Measurements from ENCODE around the gene MBD3L2. TPM values are rescaled to one million over a fixed set of nuclear protein-coding genes. Genes with fewer than 3 reads are reported as not detected.
A peak's percentile ranks its signal among the peaks of the same experiment; 100 is the strongest.
"Not testable (repeated sequence)": the region's sequence is repeated elsewhere in the genome, so short reads cannot be mapped to it uniquely, and the experiment has no call there.

The MBD3L2 gene
- total RNA-seq, 2 experiments from 2014 or later: not detected

- H3K27ac Mint-ChIP-seq; H3K4me3 Mint-ChIP-seq; H3K9me3 Mint-ChIP-seq; CTCF ChIA-PET; H3K27me3 Mint-ChIP-seq; DNase-seq; POLR2A ChIA-PET; H3K36me3 Mint-ChIP-seq (ENCODE audit: low read depth); H3K4me1 Mint-ChIP-seq: not testable (repeated sequence)
Measured at GRCh38 chr19:7040079-7040478, 9.0 kb upstream of the MBD3L2 start, which contains the start of gene MBD3L4. MBD3L4 (minus strand) TSS chr19:7040179; CDS start chr19:7040144, 35 bp downstream.

GRCh38 chr19:7041563-7041962, 7.6 kb upstream of the MBD3L2 start:
- CTCF ChIA-PET; H3K9me3 Mint-ChIP-seq; POLR2A ChIA-PET; H3K4me3 Mint-ChIP-seq; H3K36me3 Mint-ChIP-seq (ENCODE audit: low read depth); H3K27me3 Mint-ChIP-seq; H3K4me1 Mint-ChIP-seq; H3K27ac Mint-ChIP-seq; DNase-seq: not testable (repeated sequence)

- H3K27me3 Mint-ChIP-seq; H3K9me3 Mint-ChIP-seq; CTCF ChIA-PET; DNase-seq; H3K4me1 Mint-ChIP-seq; H3K36me3 Mint-ChIP-seq (ENCODE audit: low read depth); H3K4me3 Mint-ChIP-seq; H3K27ac Mint-ChIP-seq; POLR2A ChIA-PET: not testable (repeated sequence)
Measured at GRCh38 chr19:7051421-7051820, 2.3 kb downstream of the MBD3L2 start.

GRCh38 chr19:7052896-7053295, 3.8 kb downstream of the MBD3L2 start:
- H3K27ac Mint-ChIP-seq; POLR2A ChIA-PET; H3K9me3 Mint-ChIP-seq; H3K4me3 Mint-ChIP-seq; CTCF ChIA-PET; DNase-seq; H3K36me3 Mint-ChIP-seq (ENCODE audit: low read depth); H3K27me3 Mint-ChIP-seq; H3K4me1 Mint-ChIP-seq: not testable (repeated sequence)

- POLR2A ChIA-PET; H3K4me3 Mint-ChIP-seq; H3K36me3 Mint-ChIP-seq (ENCODE audit: low read depth); DNase-seq; H3K27me3 Mint-ChIP-seq; H3K27ac Mint-ChIP-seq; H3K4me1 Mint-ChIP-seq; CTCF ChIA-PET; H3K9me3 Mint-ChIP-seq: not testable (repeated sequence)
Measured at GRCh38 chr19:7054635-7055368, 5.7 kb downstream of the MBD3L2 start.

GRCh38 chr19:7055679-7056078, 6.6 kb downstream of the MBD3L2 start:
- DNase-seq; H3K4me3 Mint-ChIP-seq; H3K27ac Mint-ChIP-seq; H3K36me3 Mint-ChIP-seq (ENCODE audit: low read depth); POLR2A ChIA-PET; H3K27me3 Mint-ChIP-seq; CTCF ChIA-PET; H3K9me3 Mint-ChIP-seq; H3K4me1 Mint-ChIP-seq: not testable (repeated sequence)

GRCh38 chr19:7056371-7056770, 7.2 kb downstream of the MBD3L2 start:
- H3K27ac Mint-ChIP-seq; DNase-seq; H3K36me3 Mint-ChIP-seq (ENCODE audit: low read depth); H3K4me1 Mint-ChIP-seq; POLR2A ChIA-PET; H3K9me3 Mint-ChIP-seq; CTCF ChIA-PET; H3K27me3 Mint-ChIP-seq; H3K4me3 Mint-ChIP-seq: not testable (repeated sequence)

GRCh38 chr19:7058576-7058975, 9.5 kb downstream of the MBD3L2 start, which contains the start of gene MBD3L3:
MBD3L3 (minus strand) TSS chr19:7058676; CDS start chr19:7058605, 71 bp downstream.
- H3K27ac Mint-ChIP-seq; DNase-seq; H3K36me3 Mint-ChIP-seq (ENCODE audit: low read depth); CTCF ChIA-PET; H3K9me3 Mint-ChIP-seq; H3K4me3 Mint-ChIP-seq; H3K27me3 Mint-ChIP-seq; H3K4me1 Mint-ChIP-seq; POLR2A ChIA-PET: not testable (repeated sequence)

GRCh38 chr19:7059977-7060376, 10.9 kb downstream of the MBD3L2 start:
- H3K27me3 Mint-ChIP-seq; POLR2A ChIA-PET; DNase-seq; CTCF ChIA-PET; H3K36me3 Mint-ChIP-seq (ENCODE audit: low read depth); H3K27ac Mint-ChIP-seq; H3K4me3 Mint-ChIP-seq; H3K4me1 Mint-ChIP-seq; H3K9me3 Mint-ChIP-seq: not testable (repeated sequence)

- no peaks in the 10 kb centered on the region for H3K9me3 Mint-ChIP-seq
- no peaks in the 10 kb centered on the region for H3K27me3 Mint-ChIP-seq
- CTCF ChIA-PET: no interaction called here
Measured at GRCh38 chr19:7063339-7063738, 14.2 kb downstream of the MBD3L2 start.

GRCh38 chr19:7063764-7064418, 14.8 kb downstream of the MBD3L2 start:
- H3K9me3 Mint-ChIP-seq: peaks cover under 1% of the 10 kb centered on the region
- peaks cover 4% of the 10 kb centered on the region for H3K4me1 Mint-ChIP-seq
- H3K27ac Mint-ChIP-seq: no peak overlapping the region
- H3K27me3 Mint-ChIP-seq: no peaks in the 10 kb centered on the region
- H3K4me3 Mint-ChIP-seq: no peak overlapping the region
- DNase-seq: no peak
- ChIA-PET CTCF (no interaction called here), POLR2A (no interaction called here)
- peaks cover under 1% of the 10 kb centered on the region for H3K36me3 Mint-ChIP-seq (ENCODE audit: low read depth)

More at GRCh38 chr19:7063339-7063738, 14.2 kb downstream of the MBD3L2 start:
- POLR2A ChIA-PET: no interaction called here
- Mint-ChIP-seq H3K4me1 (no peaks in the 10 kb centered on the region), H3K4me3 (no peak overlapping the region), H3K36me3 (ENCODE audit: low read depth) (no peaks in the 10 kb centered on the region), H3K27ac (no peak overlapping the region)
- no peak for DNase-seq

- H3K9me3 Mint-ChIP-seq, CTCF ChIA-PET, DNase-seq, H3K27me3 Mint-ChIP-seq, H3K27ac Mint-ChIP-seq, H3K4me3 Mint-ChIP-seq, POLR2A ChIA-PET: not testable (repeated sequence)
- peaks cover 22% of the 10 kb centered on the region for H3K36me3 Mint-ChIP-seq (ENCODE audit: low read depth)
- H3K4me1 Mint-ChIP-seq: peaks cover 19% of the 10 kb centered on the region
Measured at GRCh38 chr19:7067122-7067521, 18.0 kb downstream of the MBD3L2 start.

- Mint-ChIP-seq H3K27ac (no peak overlapping the region), H3K27me3 (no peaks in the 10 kb centered on the region), H3K36me3 (ENCODE audit: low read depth) (peaks cover 28% of the 10 kb centered on the region), H3K4me1 (peaks cover 24% of the 10 kb centered on the region), H3K4me3 (no peak overlapping the region), H3K9me3 (peaks cover 6% of the 10 kb centered on the region)
- ChIA-PET POLR2A (interaction anchor here (3.1 kb wide), 1 partner anchor 31 kb away, joined by 38 read pairs; no protein-coding TSS in a partner anchor), CTCF (interaction anchor here (1.7 to 3.3 kb wide), 3 partner anchors 32 to 55 kb away, joined by 4 to 12 read pairs (median 11); no protein-coding TSS in a partner anchor)
- no peak for DNase-seq
Measured at GRCh38 chr19:7067716-7068115, 18.6 kb downstream of the MBD3L2 start.

GRCh38 chr19:7068599-7068998, 19.5 kb downstream of the MBD3L2 start:
- no peak for DNase-seq
- Mint-ChIP-seq H3K36me3 (ENCODE audit: low read depth) (peaks cover 34% of the 10 kb centered on the region), H3K27ac (peak overlapping the region; percentile 91), H3K4me3 (peak overlapping the region; percentile 96), H3K9me3 (peaks cover 8% of the 10 kb centered on the region), H3K4me1 (peaks cover 24% of the 10 kb centered on the region), H3K27me3 (no peaks in the 10 kb centered on the region)
- CTCF ChIA-PET: interaction anchor here (1.0 to 3.3 kb wide), 5 partner anchors 31 to 934 kb away, joined by 3 to 12 read pairs (median 7); no protein-coding TSS in a partner anchor
- POLR2A ChIA-PET: interaction anchor here (0.9 to 3.1 kb wide), 10 partner anchors 13 to 800 kb away, joined by 3 to 38 read pairs (median 4); partner anchors contain the start of genes ARHGEF18 and SH2D3A
